GM12872 (cell line): ENCODE data around the gene GNL1.

ENCODE experiments used
- TF ChIP-seq, protein P1 (sequence below): IDR thresholded peaks from 3 replicates; pipeline ENCODE4 v1.5.1; 2011; ENCODE audit warnings: low read depth, mild to moderate bottlenecking, low read length, moderate library complexity; ENCODE audit not compliant: insufficient read depth

The GNL1 gene

DNA sequence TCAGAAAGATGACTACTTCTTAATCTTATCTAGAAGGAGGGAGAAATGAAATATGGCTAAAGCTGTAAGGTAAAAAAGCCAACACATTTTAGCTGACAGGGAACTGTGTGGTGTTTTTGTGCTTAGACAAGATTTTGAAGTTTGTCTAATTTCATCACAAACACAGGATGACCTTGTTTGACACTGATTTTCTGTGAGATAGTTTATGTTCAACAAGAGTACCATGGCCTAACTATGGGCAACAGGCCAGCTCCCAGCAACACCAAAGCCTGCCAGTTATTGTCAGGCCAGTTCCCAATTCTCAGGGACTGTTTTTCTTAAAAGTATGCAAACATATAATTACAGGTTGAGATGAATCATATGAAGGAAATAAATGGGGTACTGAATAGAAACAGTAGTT lies 9.5 kb upstream of the GNL1 start:
- TF ChIP-seq, protein P1, sequence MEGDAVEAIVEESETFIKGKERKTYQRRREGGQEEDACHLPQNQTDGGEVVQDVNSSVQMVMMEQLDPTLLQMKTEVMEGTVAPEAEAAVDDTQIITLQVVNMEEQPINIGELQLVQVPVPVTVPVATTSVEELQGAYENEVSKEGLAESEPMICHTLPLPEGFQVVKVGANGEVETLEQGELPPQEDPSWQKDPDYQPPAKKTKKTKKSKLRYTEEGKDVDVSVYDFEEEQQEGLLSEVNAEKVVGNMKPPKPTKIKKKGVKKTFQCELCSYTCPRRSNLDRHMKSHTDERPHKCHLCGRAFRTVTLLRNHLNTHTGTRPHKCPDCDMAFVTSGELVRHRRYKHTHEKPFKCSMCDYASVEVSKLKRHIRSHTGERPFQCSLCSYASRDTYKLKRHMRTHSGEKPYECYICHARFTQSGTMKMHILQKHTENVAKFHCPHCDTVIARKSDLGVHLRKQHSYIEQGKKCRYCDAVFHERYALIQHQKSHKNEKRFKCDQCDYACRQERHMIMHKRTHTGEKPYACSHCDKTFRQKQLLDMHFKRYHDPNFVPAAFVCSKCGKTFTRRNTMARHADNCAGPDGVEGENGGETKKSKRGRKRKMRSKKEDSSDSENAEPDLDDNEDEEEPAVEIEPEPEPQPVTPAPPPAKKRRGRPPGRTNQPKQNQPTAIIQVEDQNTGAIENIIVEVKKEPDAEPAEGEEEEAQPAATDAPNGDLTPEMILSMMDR = no peak

DNA sequence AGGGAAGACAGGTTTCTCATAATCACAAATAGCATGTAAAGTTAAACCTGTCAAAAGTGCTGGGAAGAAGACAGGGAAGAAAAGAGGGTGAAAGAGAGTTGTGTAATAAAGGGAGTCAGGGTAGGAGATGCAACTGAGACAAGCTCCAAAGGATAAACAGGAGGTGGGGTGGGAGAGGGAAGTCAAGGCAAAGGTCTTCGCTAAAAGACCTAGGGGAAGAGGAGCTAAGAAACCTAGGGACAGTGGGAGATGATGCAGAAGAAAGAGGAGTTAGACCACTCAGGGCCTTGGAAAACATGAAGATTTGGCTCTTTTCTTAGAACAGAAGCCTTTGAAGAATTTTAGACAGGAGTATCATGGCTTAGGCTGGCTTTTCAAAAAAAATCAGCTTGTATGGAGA lies 7.8 kb upstream of the GNL1 start:
- TF ChIP-seq, protein P1 = no peak

DNA sequence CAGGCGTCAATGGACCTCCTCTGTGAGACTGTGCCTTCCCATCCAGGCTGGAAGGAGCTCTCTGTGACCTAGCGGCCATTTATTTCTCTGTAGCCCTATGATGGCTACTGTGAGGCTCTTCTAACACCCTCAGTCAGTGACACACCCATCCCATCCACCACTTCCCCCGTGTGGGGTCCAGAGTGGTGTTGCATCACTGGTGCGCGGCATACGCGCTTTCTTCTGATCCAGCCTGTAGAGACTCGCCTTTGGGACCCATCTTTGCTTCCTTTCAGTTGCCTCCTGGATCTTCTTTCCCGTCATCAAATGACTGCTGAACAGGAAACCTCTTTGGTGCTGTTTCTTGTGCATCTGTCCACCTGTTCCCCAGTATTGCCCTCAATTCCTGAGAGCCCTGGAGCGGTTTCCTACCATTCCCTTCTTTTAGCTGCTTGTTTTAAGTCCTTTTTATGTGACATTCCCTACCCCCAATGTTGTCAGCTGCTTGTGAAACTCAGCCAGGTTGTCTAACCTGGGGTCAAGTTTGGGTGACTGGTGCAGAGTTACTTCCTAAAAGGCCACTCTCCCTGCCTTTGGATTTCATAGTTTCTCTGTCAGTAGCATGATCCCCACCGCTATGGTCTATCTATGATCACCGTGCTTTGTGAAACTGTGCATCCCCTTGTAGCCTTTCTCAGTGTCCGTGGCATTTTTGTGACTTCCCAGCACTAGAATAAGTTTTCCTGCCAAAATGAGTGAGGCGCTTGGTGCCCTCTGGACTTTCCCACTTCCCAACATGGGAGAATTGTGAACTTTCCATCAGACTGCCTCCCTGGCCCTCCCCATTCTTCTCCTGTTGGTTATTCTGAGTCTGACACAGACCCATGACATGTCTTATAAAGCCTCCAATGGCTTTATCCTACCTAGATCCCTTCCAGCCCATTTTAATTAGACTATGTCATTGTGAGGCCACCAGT lies 6.5 kb upstream of the GNL1 start:
- TF ChIP-seq, protein P1 = no peak

DNA sequence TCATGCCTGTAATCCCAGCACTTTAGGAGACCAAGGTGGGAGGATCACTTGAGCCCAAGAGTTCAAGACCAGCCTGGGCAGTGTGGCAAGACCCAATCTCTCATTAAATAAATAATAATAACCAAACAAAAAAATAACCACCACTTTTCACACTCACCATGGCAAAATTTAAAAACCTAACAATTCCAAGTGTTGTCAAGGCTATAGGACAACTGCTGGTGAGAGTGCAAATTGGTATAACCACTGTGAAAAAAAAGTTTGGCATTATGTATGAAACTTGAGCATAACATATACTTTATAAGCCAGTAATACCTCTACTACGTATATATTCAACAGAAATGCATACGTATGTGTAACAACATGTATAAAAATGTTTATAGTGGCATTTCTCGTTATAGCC lies 4.6 kb upstream of the GNL1 start:
- TF ChIP-seq, protein P1 = no peak

DNA sequence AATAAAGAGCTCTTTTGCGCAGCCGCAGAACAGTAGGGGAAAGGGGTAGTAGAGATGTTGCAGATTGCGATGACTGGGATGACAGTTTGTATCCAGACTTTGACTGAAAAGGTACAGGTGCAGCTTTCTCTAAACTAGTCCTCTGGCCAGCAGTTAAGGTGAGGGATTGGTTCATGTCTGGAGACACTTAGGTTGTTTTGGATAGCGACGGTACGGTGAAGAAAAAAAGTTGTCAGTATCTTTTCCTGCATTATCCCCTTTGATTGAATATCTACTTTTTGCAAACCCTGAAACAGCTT lies 1.3 kb upstream of the GNL1 start:
- TF ChIP-seq, protein P1 = no peak

DNA sequence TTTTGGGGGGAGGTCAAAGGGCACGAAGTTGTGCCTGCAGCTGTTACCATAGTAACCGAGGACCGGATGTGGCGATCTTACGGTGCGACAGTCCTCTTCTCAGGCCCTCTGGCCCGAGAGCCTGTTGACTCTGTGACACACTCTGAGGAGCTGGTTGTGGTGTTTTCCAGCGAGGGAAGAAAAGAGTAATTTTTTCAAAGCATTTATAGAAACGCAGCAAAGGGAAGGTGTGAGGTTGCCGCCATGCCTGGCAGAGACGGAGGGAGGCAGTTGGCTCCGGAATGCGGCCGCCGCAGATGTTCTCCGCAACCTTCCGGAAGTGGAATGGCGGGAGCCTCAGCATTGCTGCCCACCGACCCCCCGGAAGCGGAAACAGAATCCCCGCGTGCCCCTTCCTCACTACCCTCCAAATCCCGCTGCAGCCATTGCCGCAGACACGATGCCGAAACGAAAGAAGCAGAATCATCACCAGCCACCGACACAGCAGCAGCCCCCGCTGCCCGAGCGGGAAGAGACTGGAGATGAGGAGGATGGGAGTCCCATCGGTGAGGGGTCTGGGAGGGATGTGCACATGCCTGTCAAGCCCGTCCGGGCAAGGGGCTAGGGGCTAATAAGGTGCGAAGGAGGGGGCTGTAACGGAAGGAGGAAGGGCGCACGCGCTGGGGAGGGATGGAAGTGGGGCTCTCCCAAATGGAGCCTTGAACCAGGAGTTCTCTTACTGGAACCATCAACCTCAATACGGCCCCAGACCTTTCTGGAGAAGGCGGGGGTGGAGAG lies 805 bp upstream of the GNL1 start, which contains the start of gene PRR3:
TSS of gene PRR3 (plus strand) at position 390 of the 777 bp plus-strand sequence. CDS start at position 440, 50 bp downstream.
- TF ChIP-seq, protein P1 = no peak

DNA sequence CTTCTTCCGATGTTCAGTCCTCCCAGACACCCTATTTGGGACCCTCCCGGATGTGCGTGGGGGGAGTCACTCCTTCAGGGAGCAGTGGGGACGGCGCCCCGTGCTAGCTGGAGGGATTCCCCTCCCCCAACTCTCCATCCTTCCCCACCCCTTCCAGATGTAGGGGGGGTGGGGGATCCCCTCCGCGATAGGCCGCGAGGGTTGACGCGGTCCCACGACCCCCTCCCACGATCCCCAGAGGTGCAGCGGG lies 548 bp downstream of the GNL1 start:
- TF ChIP-seq, protein P1 = no peak
